ENCODE results near the gene SYNGR3. TPM values are rescaled to one million over a fixed set of nuclear protein-coding genes. Genes with fewer than 3 reads are reported as not detected.
"Not testable (repeated sequence)": the region's sequence is repeated elsewhere in the genome, so short reads cannot be mapped to it uniquely, and the experiment has no call there.

Gene SYNGR3
- total and polyA plus RNA-seq, 5 donors from 2014 or later: 0.82 to 3.2 (median 1.4) TPM; not detected in 1

GRCh38 chr16:2007081-2007836 lies 17.5 kb downstream of the SYNGR3 start:
- H3K4me3 ChIP-seq (ENCODE audit: low read depth, low read length): no peak overlapping the region
- no peak overlapping the region for H3K27ac ChIP-seq (ENCODE audit: insufficient read depth, low read length, poor library complexity, severe bottlenecking)
- Mint-ChIP-seq H3K9me3 (no peaks in the 10 kb centered on the region), H3K27ac (peak overlapping the region in 1 of 3 donors; percentile 78), H3K4me1 (peaks cover 0 to 48% (median 21%) of the 10 kb centered on the region in 4 donors), H3K4me3 (peak overlapping the region; percentile 72 to 97 (median 83)), H3K27me3 (no peaks in the 10 kb centered on the region), H3K36me3 (no peaks in the 10 kb centered on the region)
- no peaks in the 10 kb centered on the region for H3K27me3 ChIP-seq (ENCODE audit: control insufficient read depth, insufficient read depth, low read length)
- no peaks in the 10 kb centered on the region for H3K9me3 ChIP-seq (ENCODE audit: control insufficient read depth in 2 of 2, low read length in 2 of 2)
- DNase-seq: no peak
- ATAC-seq (ENCODE audit: low read depth in 2 of 2): no peak
- H3K4me1 ChIP-seq (ENCODE audit: control insufficient read depth, insufficient read depth, low read length, poor library complexity, severe bottlenecking): peaks cover 46% of the 10 kb centered on the region
- peaks cover 2% of the 10 kb centered on the region for H3K36me3 ChIP-seq (ENCODE audit: control insufficient read depth, insufficient read depth, low read length)

GRCh38 chr16:2008009-2008526 lies 18.3 kb downstream of the SYNGR3 start:
- ATAC-seq (ENCODE audit: low read depth in 2 of 2) (no peak), DNase-seq (peak in 1 of 3 donors; percentile 33)
- H3K4me3 ChIP-seq (ENCODE audit: low read depth, low read length): peak overlapping the region; percentile 71
- peak overlapping the region in 2 of 3 donors; percentile 72 to 78 for H3K27ac Mint-ChIP-seq
- H3K27me3 Mint-ChIP-seq: no peaks in the 10 kb centered on the region
- no peaks in the 10 kb centered on the region for H3K27me3 ChIP-seq (ENCODE audit: control insufficient read depth, insufficient read depth, low read length)
- H3K4me1 Mint-ChIP-seq: peaks cover 0 to 48% (median 21%) of the 10 kb centered on the region in 4 donors
- H3K36me3 Mint-ChIP-seq: no peaks in the 10 kb centered on the region
- no peaks in the 10 kb centered on the region for H3K36me3 ChIP-seq (ENCODE audit: control insufficient read depth, insufficient read depth, low read length)
- peak overlapping the region; percentile 89 for H3K27ac ChIP-seq (ENCODE audit: insufficient read depth, low read length, poor library complexity, severe bottlenecking)
- peak overlapping the region; percentile 72 to 97 (median 83) for H3K4me3 Mint-ChIP-seq
- H3K9me3 Mint-ChIP-seq: no peaks in the 10 kb centered on the region
- peaks cover 46% of the 10 kb centered on the region for H3K4me1 ChIP-seq (ENCODE audit: control insufficient read depth, insufficient read depth, low read length, poor library complexity, severe bottlenecking)
- H3K9me3 ChIP-seq (ENCODE audit: control insufficient read depth in 2 of 2, low read length in 2 of 2): no peaks in the 10 kb centered on the region

GRCh38 chr16:2008631-2009163 lies 18.9 kb downstream of the SYNGR3 start:
- H3K4me3 Mint-ChIP-seq: peak overlapping the region; percentile 72 to 97 (median 83)
- no peaks in the 10 kb centered on the region for H3K27me3 Mint-ChIP-seq
- no peaks in the 10 kb centered on the region for H3K36me3 Mint-ChIP-seq
- Histone ChIP-seq H3K4me3 (ENCODE audit: low read depth, low read length) (peak overlapping the region; percentile 71), H3K36me3 (ENCODE audit: control insufficient read depth, insufficient read depth, low read length) (no peaks in the 10 kb centered on the region), H3K27ac (ENCODE audit: insufficient read depth, low read length, poor library complexity, severe bottlenecking) (peak overlapping the region; percentile 89), H3K9me3 (ENCODE audit: control insufficient read depth in 2 of 2, low read length in 2 of 2) (no peaks in the 10 kb centered on the region), H3K27me3 (ENCODE audit: control insufficient read depth, insufficient read depth, low read length) (no peaks in the 10 kb centered on the region), H3K4me1 (ENCODE audit: control insufficient read depth, insufficient read depth, low read length, poor library complexity, severe bottlenecking) (peaks cover 45% of the 10 kb centered on the region)
- no peaks in the 10 kb centered on the region for H3K9me3 Mint-ChIP-seq
- DNase-seq: peak in 1 of 3 donors; percentile 37
- no peak for ATAC-seq (ENCODE audit: low read depth in 2 of 2)
- peak overlapping the region; percentile 38 to 78 (median 72) for H3K27ac Mint-ChIP-seq
- peaks cover 0 to 48% (median 21%) of the 10 kb centered on the region in 4 donors for H3K4me1 Mint-ChIP-seq

GRCh38 chr16:2009164-2009711 lies 19.5 kb downstream of the SYNGR3 start:
- Mint-ChIP-seq H3K36me3 (no peaks in the 10 kb centered on the region), H3K4me3 (peak overlapping the region; percentile 72 to 97 (median 83)), H3K4me1 (peaks cover 0 to 47% (median 21%) of the 10 kb centered on the region in 4 donors), H3K27ac (peak overlapping the region; percentile 38 to 78 (median 72)), H3K9me3 (no peaks in the 10 kb centered on the region), H3K27me3 (no peaks in the 10 kb centered on the region)
- Histone ChIP-seq H3K36me3 (ENCODE audit: control insufficient read depth, insufficient read depth, low read length) (no peaks in the 10 kb centered on the region), H3K9me3 (ENCODE audit: control insufficient read depth in 2 of 2, low read length in 2 of 2) (no peaks in the 10 kb centered on the region), H3K27me3 (ENCODE audit: control insufficient read depth, insufficient read depth, low read length) (no peaks in the 10 kb centered on the region), H3K4me1 (ENCODE audit: control insufficient read depth, insufficient read depth, low read length, poor library complexity, severe bottlenecking) (peaks cover 39% of the 10 kb centered on the region), H3K27ac (ENCODE audit: insufficient read depth, low read length, poor library complexity, severe bottlenecking) (peak overlapping the region; percentile 89), H3K4me3 (ENCODE audit: low read depth, low read length) (peak overlapping the region; percentile 71)
- ATAC-seq (ENCODE audit: low read depth in 2 of 2) (peak; percentile 38 to 40), DNase-seq (peak in 1 of 3 donors; percentile 26)

- DNase-seq (peak; percentile 74 to 89 (median 81)), ATAC-seq (ENCODE audit: low read depth in 2 of 2) (peak; percentile 97 to 98)
- H3K36me3 Mint-ChIP-seq: no peaks in the 10 kb centered on the region
- peaks cover 36% of the 10 kb centered on the region for H3K4me1 ChIP-seq (ENCODE audit: control insufficient read depth, insufficient read depth, low read length, poor library complexity, severe bottlenecking)
- H3K27me3 Mint-ChIP-seq: no peaks in the 10 kb centered on the region
- H3K4me3 ChIP-seq (ENCODE audit: low read depth, low read length): peak within 1 kb of the TSS; percentile 93
- peak within 1 kb of the TSS; percentile 92 to 97 (median 94) for H3K4me3 Mint-ChIP-seq
- peak within 1 kb of the TSS; percentile 89 for H3K27ac ChIP-seq (ENCODE audit: insufficient read depth, low read length, poor library complexity, severe bottlenecking)
- H3K36me3 ChIP-seq (ENCODE audit: control insufficient read depth, insufficient read depth, low read length): no peaks in the 10 kb centered on the region
- H3K9me3 Mint-ChIP-seq: no peaks in the 10 kb centered on the region
- H3K27ac Mint-ChIP-seq: peak within 1 kb of the TSS; percentile 91 to 98 (median 97)
- H3K9me3 ChIP-seq (ENCODE audit: control insufficient read depth in 2 of 2, low read length in 2 of 2): no peaks in the 10 kb centered on the region
- H3K27me3 ChIP-seq (ENCODE audit: control insufficient read depth, insufficient read depth, low read length): no peaks in the 10 kb centered on the region
- peaks cover 0 to 41% (median 21%) of the 10 kb centered on the region in 4 donors for H3K4me1 Mint-ChIP-seq
Measured at GRCh38 chr16:2009791-2010510, 20.2 kb downstream of the SYNGR3 start, which contains the start of gene ZNF598. TSS of gene ZNF598 (minus strand) at chr16:2009821.

- H3K27me3 ChIP-seq (ENCODE audit: control insufficient read depth, insufficient read depth, low read length); H3K9me3 ChIP-seq (ENCODE audit: control insufficient read depth in 2 of 2, low read length in 2 of 2); H3K36me3 ChIP-seq (ENCODE audit: control insufficient read depth, insufficient read depth, low read length); H3K36me3 Mint-ChIP-seq; ATAC-seq (ENCODE audit: low read depth in 2 of 2); H3K27ac ChIP-seq (ENCODE audit: insufficient read depth, low read length, poor library complexity, severe bottlenecking); H3K4me3 ChIP-seq (ENCODE audit: low read depth, low read length); H3K9me3 Mint-ChIP-seq; DNase-seq; H3K27me3 Mint-ChIP-seq: not testable (repeated sequence)
- Mint-ChIP-seq H3K4me3 (peak overlapping the region in 2 of 4 donors; percentile 39 to 93), H3K4me1 (peaks cover 0 to 29% (median 15%) of the 10 kb centered on the region in 4 donors), H3K27ac (peak overlapping the region in 2 of 3 donors; percentile 5 to 25)
- peaks cover 33% of the 10 kb centered on the region for H3K4me1 ChIP-seq (ENCODE audit: control insufficient read depth, insufficient read depth, low read length, poor library complexity, severe bottlenecking)
Measured at GRCh38 chr16:2011726-2012125, 22.0 kb downstream of the SYNGR3 start.

- H3K36me3 Mint-ChIP-seq: no peaks in the 10 kb centered on the region
- H3K27ac ChIP-seq (ENCODE audit: insufficient read depth, low read length, poor library complexity, severe bottlenecking): no peak overlapping the region
Measured at GRCh38 chr16:2013527-2013926, 23.8 kb downstream of the SYNGR3 start.

More at GRCh38 chr16:2013527-2013926, 23.8 kb downstream of the SYNGR3 start:
- Histone ChIP-seq H3K36me3 (ENCODE audit: control insufficient read depth, insufficient read depth, low read length) (no peaks in the 10 kb centered on the region), H3K4me3 (ENCODE audit: low read depth, low read length) (no peak overlapping the region), H3K9me3 (ENCODE audit: control insufficient read depth in 2 of 2, low read length in 2 of 2) (no peaks in the 10 kb centered on the region), H3K27me3 (ENCODE audit: control insufficient read depth, insufficient read depth, low read length) (no peaks in the 10 kb centered on the region), H3K4me1 (ENCODE audit: control insufficient read depth, insufficient read depth, low read length, poor library complexity, severe bottlenecking) (peaks cover 15% of the 10 kb centered on the region)
- DNase-seq (no peak), ATAC-seq (ENCODE audit: low read depth in 2 of 2) (no peak)
- no peaks in the 10 kb centered on the region for H3K27me3 Mint-ChIP-seq
- H3K4me3 Mint-ChIP-seq: peak overlapping the region in 1 of 4 donors; percentile 54
- peaks cover 0 to 12% (median 6%) of the 10 kb centered on the region in 4 donors for H3K4me1 Mint-ChIP-seq
- H3K9me3 Mint-ChIP-seq: no peaks in the 10 kb centered on the region
- H3K27ac Mint-ChIP-seq: peak overlapping the region in 1 of 3 donors; percentile 26

Data from CD4-positive, CD25-positive, alpha-beta regulatory T cell (primary cell).